ENCODE results near the gene B3GAT1. TPM values are rescaled to one million over a fixed set of nuclear protein-coding genes. Genes with fewer than 3 reads are reported as not detected.

B3GAT1 gene
- total RNA-seq, 1 experiment from 2014 or later: not detected

GRCh38 chr11:134337051-134337450 lies 75.0 kb downstream of the B3GAT1 start:
- intact Hi-C loops (cut with micrococcal nuclease): loop anchor here (10.0 kb wide), 1 partner anchor 318 kb away; no protein-coding TSS in a partner anchor
- Histone ChIP-seq H3K4me1 (ENCODE audit: control insufficient read depth in 1 of 2, insufficient read depth in 2 of 2, low read length in 2 of 2) (peaks cover 17 to 41% of the 10 kb centered on the region in 2 experiments; a peak in 3 of 4 replicates), H3K79me2 (ENCODE audit: insufficient read depth, low read length) (0 out of 2 replicates have a peak, but pooled peaks cover 4% of the 10 kb centered on the region), H3K4me2 (ENCODE audit: low read length) (no peak overlapping the region), H3K4me3 (replicated peaks in 1 of 2; ENCODE audit: low read depth in 1 of 2, low read length in 2 of 2) (no peak overlapping the region), H3K9me2 (ENCODE audit: insufficient read depth) (no peaks in the 10 kb centered on the region), H2AFZ (ENCODE audit: low read depth, low read length, poor library complexity, severe bottlenecking) (no peak overlapping the region), H3K9me3 (ENCODE audit: control insufficient read depth in 1 of 2, insufficient read depth in 1 of 2, low read depth in 1 of 2, low read length in 2 of 2) (no peaks in the 10 kb centered on the region), H3K27me3 (ENCODE audit: insufficient read depth, low read length) (no peaks in the 10 kb centered on the region), H3K36me3 (ENCODE audit: control insufficient read depth in 1 of 2, insufficient read depth in 2 of 2, low read length in 2 of 2) (no peaks in the 10 kb centered on the region), H3K9ac (ENCODE audit: low read length) (no peak overlapping the region), H4K20me1 (ENCODE audit: insufficient read depth) (no peaks in the 10 kb centered on the region), H3K27ac (ENCODE audit: low read depth, low read length) (no peak overlapping the region)
- TF ChIP-seq SIN3A (IDR thresholded peaks at IDR 0.05; ENCODE audit: low read depth): no peak
- no peak for TF ChIP-seq CTCF (IDR thresholded peaks at IDR 0.05 in 2 of 3, conservative IDR thresholded peaks at IDR 0.05 in 1 of 3; ENCODE audit: borderline replicate concordance in 1 of 3, insufficient read depth in 1 of 3, low read depth in 2 of 3, low read length in 2 of 3)
- TF ChIP-seq EZH2phosphoT487 (IDR thresholded peaks at IDR 0.05; ENCODE audit: borderline replicate concordance): no peak
- no peak for TF ChIP-seq EZH2 (IDR thresholded peaks at IDR 0.05)
- TF ChIP-seq FOSL1 (IDR thresholded peaks at IDR 0.05; ENCODE audit: low read depth): no peak
- no peak for TF ChIP-seq RAD21 (IDR thresholded peaks at IDR 0.05; ENCODE audit: low read depth)
- no peak for TF ChIP-seq ELF1 (IDR thresholded peaks at IDR 0.05; ENCODE audit: borderline replicate concordance, low read depth)
- TF ChIP-seq TCF7L2 (IDR thresholded peaks at IDR 0.05; ENCODE audit: borderline replicate concordance, extremely low read depth, insufficient read depth, insufficient read length): no peak
- no peak for TF ChIP-seq EGR1 (IDR thresholded peaks at IDR 0.05; ENCODE audit: low read depth)
- no peak for TF ChIP-seq ATF3 (IDR thresholded peaks at IDR 0.05)
- POLR2A ChIA-PET: no interaction called here
- no TSS peak for BruUV-seq (replicated peaks)
- RAD21 ChIA-PET (ENCODE audit: low non-redundant PET in 1 of 2, low total read pairs in 2 of 2, uncharacterized antibody in 2 of 2, unreplicated experiment in 2 of 2): no interaction called here
- DNase-seq (ENCODE audit: low read depth, low spot score) (no peak), ATAC-seq (no peak)
- CTCF ChIA-PET: no interaction called here

Measured in HCT116 (cell line).